Measurements from ENCODE around the gene SRSF3.
"Not testable (repeated sequence)": the region's sequence is repeated elsewhere in the genome, so short reads cannot be mapped to it uniquely, and the experiment has no call there.

The SRSF3 gene

DNA sequence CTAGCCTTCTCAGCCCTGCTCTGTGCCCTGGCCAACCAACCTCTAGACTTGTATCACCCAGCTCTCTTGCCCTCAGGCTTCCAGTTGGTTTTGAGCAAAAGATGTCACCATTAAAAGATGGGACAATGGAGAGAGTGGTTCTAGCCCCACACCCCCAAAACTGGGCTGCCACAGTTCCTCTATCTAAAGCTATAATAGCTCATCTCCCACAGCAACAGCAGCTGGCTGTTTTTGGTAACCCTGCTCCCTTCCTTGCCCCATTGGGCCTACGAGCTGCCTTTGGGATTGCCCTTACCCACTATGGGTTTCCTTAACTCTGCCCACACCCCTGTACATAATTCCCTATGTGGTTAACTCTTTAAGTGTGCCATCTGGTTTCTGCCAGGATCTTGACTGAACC is 7.6 kb upstream of the SRSF3 start:
- no peaks in the 10 kb centered on the region for H3K36me3 ChIP-seq (ENCODE audit: control insufficient read depth in 2 of 2, insufficient read depth in 1 of 2, low read length in 2 of 2)
- POLR2A ChIA-PET: no interaction called here
- CTCF ChIA-PET: interaction anchor here (0.6 to 1.2 kb wide), 4 partner anchors 9 to 258 kb away, joined by 3 read pairs; no protein-coding TSS in a partner anchor
- H3K27ac ChIP-seq (ENCODE audit: extremely low read depth, low read depth, low read length): no peak overlapping the region
- TF ChIP-seq SCRT2 (tag by site-specific recombination; IDR thresholded peaks at IDR 0.05) (0 out of 2 replicates have a peak, but pooled peaks have one; percentile 2), ZXDB (tag by site-specific recombination; IDR thresholded peaks at IDR 0.05) (no peak)
- H3K9me3 ChIP-seq (ENCODE audit: control insufficient read depth, insufficient read depth, low read depth, low read length): no peaks in the 10 kb centered on the region
- no peaks in the 10 kb centered on the region for H3K4me1 ChIP-seq (ENCODE audit: control insufficient read depth, insufficient read depth, low read length)
- H3K4me3 ChIP-seq (ENCODE audit: low read depth, low read length): no peak overlapping the region

GRCh38 chr6:36589025-36589400 is 5.1 kb upstream of the SRSF3 start:
- CTCF ChIA-PET: interaction anchor here (0.7 kb wide), 1 partner anchor 10 kb away, joined by 5 read pairs; no protein-coding TSS in a partner anchor
- H3K4me1 ChIP-seq (ENCODE audit: control insufficient read depth, insufficient read depth, low read length); H3K4me3 ChIP-seq (ENCODE audit: low read depth, low read length); H3K27ac ChIP-seq (ENCODE audit: extremely low read depth, low read depth, low read length); POLR2A ChIA-PET; H3K9me3 ChIP-seq (ENCODE audit: control insufficient read depth, insufficient read depth, low read depth, low read length); H3K36me3 ChIP-seq (ENCODE audit: control insufficient read depth in 2 of 2, insufficient read depth in 1 of 2, low read length in 2 of 2): not testable (repeated sequence)

DNA sequence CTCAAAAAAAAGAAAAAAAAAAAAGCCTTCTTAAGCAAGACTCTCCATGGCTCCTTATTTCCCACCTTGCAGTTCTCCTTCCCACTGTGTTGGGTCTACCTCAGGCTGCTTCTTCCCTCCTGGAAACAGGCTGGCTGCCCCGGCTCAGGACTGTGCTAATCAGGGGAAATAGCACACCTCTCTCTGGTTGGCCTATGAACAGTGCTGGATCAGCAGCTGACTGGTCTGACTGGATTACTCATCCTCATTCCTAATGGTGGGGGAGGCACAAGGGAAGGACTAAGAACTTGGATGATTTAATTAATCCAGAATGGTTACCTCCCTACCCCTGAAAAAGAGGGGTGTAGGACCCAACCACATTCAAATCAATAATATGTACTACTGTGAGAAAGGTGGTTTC is 3.9 kb upstream of the SRSF3 start:
- Histone ChIP-seq H3K9me3 (ENCODE audit: control insufficient read depth, insufficient read depth, low read depth, low read length) (no peaks in the 10 kb centered on the region), H3K4me3 (ENCODE audit: low read depth, low read length) (no peak overlapping the region), H3K36me3 (ENCODE audit: control insufficient read depth in 2 of 2, insufficient read depth in 1 of 2, low read length in 2 of 2) (peaks cover 0 to 7% of the 10 kb centered on the region in 2 experiments; a peak in 1 of 3 replicates), H3K4me1 (ENCODE audit: control insufficient read depth, insufficient read depth, low read length) (no peaks in the 10 kb centered on the region), H3K27ac (ENCODE audit: extremely low read depth, low read depth, low read length) (no peak overlapping the region)
- CTCF ChIA-PET: no interaction called here
- POLR2A ChIA-PET: no interaction called here
- TF ChIP-seq ZNF302 (tag by site-specific recombination; IDR thresholded peaks at IDR 0.05; ENCODE audit: low read depth) (no peak), WT1 (tag by site-specific recombination; IDR thresholded peaks at IDR 0.05) (no peak), ZEB2 (tag by site-specific recombination; IDR thresholded peaks at IDR 0.05) (no peak), ZNF600 (tag by site-specific recombination; IDR thresholded peaks at IDR 0.05) (peak; percentile 60), ZNF544 (tag by site-specific recombination; IDR thresholded peaks at IDR 0.05) (no peak), ZBTB20 (tag by site-specific recombination; IDR thresholded peaks at IDR 0.05) (0 out of 2 replicates have a peak, but pooled peaks have one; percentile 22), ZBTB17 (tag by site-specific recombination; IDR thresholded peaks at IDR 0.05) (peak; percentile 78), ZNF645 (tag by site-specific recombination; IDR thresholded peaks at IDR 0.05) (no peak), GLIS1 (tag by site-specific recombination; IDR thresholded peaks at IDR 0.05) (no peak), BCL11B (tag by site-specific recombination; IDR thresholded peaks at IDR 0.05; ENCODE audit: low read depth) (no peak), ZNF623 (tag by site-specific recombination; IDR thresholded peaks at IDR 0.05) (no peak), ZNF792 (tag by site-specific recombination; IDR thresholded peaks at IDR 0.05) (no peak), ZNF10 (tag by site-specific recombination; IDR thresholded peaks at IDR 0.05) (peak; percentile 87), ZNF311 (tag by site-specific recombination; IDR thresholded peaks at IDR 0.05; ENCODE audit: borderline replicate concordance) (no peak), KLF10 (tag by site-specific recombination; IDR thresholded peaks at IDR 0.05) (no peak), ZNF473 (tag by site-specific recombination; IDR thresholded peaks at IDR 0.05) (no peak), TRIM28 (IDR thresholded peaks at IDR 0.05; ENCODE audit: borderline replicate concordance, low read length) (no peak), ZNF558 (tag by site-specific recombination; IDR thresholded peaks at IDR 0.05) (no peak), PRDM10 (tag by site-specific recombination; IDR thresholded peaks at IDR 0.05) (peak; percentile 71)
- TF ChIP-seq, protein P1, sequence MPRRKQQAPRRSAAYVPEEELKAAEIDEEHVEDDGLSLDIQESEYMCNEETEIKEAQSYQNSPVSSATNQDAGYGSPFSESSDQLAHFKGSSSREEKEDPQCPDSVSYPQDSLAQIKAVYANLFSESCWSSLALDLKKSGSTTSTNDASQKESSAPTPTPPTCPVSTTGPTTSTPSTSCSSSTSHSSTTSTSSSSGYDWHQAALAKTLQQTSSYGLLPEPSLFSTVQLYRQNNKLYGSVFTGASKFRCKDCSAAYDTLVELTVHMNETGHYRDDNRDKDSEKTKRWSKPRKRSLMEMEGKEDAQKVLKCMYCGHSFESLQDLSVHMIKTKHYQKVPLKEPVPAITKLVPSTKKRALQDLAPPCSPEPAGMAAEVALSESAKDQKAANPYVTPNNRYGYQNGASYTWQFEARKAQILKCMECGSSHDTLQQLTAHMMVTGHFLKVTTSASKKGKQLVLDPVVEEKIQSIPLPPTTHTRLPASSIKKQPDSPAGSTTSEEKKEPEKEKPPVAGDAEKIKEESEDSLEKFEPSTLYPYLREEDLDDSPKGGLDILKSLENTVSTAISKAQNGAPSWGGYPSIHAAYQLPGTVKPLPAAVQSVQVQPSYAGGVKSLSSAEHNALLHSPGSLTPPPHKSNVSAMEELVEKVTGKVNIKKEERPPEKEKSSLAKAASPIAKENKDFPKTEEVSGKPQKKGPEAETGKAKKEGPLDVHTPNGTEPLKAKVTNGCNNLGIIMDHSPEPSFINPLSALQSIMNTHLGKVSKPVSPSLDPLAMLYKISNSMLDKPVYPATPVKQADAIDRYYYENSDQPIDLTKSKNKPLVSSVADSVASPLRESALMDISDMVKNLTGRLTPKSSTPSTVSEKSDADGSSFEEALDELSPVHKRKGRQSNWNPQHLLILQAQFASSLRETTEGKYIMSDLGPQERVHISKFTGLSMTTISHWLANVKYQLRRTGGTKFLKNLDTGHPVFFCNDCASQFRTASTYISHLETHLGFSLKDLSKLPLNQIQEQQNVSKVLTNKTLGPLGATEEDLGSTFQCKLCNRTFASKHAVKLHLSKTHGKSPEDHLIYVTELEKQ (tag by site-specific recombination; IDR thresholded peaks at IDR 0.05; ENCODE audit: borderline replicate concordance): no peak
- TF ChIP-seq, protein P2, sequence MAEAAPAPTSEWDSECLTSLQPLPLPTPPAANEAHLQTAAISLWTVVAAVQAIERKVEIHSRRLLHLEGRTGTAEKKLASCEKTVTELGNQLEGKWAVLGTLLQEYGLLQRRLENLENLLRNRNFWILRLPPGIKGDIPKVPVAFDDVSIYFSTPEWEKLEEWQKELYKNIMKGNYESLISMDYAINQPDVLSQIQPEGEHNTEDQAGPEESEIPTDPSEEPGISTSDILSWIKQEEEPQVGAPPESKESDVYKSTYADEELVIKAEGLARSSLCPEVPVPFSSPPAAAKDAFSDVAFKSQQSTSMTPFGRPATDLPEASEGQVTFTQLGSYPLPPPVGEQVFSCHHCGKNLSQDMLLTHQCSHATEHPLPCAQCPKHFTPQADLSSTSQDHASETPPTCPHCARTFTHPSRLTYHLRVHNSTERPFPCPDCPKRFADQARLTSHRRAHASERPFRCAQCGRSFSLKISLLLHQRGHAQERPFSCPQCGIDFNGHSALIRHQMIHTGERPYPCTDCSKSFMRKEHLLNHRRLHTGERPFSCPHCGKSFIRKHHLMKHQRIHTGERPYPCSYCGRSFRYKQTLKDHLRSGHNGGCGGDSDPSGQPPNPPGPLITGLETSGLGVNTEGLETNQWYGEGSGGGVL (tag by site-specific recombination; IDR thresholded peaks at IDR 0.05): peak; percentile 20; the same call in 1 of the 2 replicates
